HG03196 (cell line): ENCODE results near the gene WNT5B.

Source experiments
- ATAC-seq: cut with Tn5 transposase; IDR thresholded peaks from one replicate; pipeline ENCODE4 v1.9.1; 2021; ENCODE audit not compliant: unreplicated experiment

Gene WNT5B

GRCh38 chr12:1629338-1630132, 504 bp downstream of the WNT5B start:
- ATAC-seq: no peak

GRCh38 chr12:1630133-1630826, 1.2 kb downstream of the WNT5B start:
- no peak for ATAC-seq

GRCh38 chr12:1630827-1631591, 2.0 kb downstream of the WNT5B start:
- no peak for ATAC-seq

GRCh38 chr12:1632702-1633101, 3.7 kb downstream of the WNT5B start:
- ATAC-seq: no peak

GRCh38 chr12:1633459-1633858, 4.4 kb downstream of the WNT5B start:
- ATAC-seq: no peak

GRCh38 chr12:1634149-1634548, 5.1 kb downstream of the WNT5B start:
- ATAC-seq: no peak

GRCh38 chr12:1634590-1635191, 5.7 kb downstream of the WNT5B start:
- no peak for ATAC-seq

GRCh38 chr12:1635301-1636095, 6.5 kb downstream of the WNT5B start:
- ATAC-seq: no peak

GRCh38 chr12:1638203-1638602, 9.2 kb downstream of the WNT5B start:
- no peak for ATAC-seq

- ATAC-seq: no peak
Measured at GRCh38 chr12:1639538-1639937, 10.5 kb downstream of the WNT5B start.

GRCh38 chr12:1640328-1641234, 11.6 kb downstream of the WNT5B start:
- ATAC-seq: no peak

GRCh38 chr12:1642513-1642912, 13.5 kb downstream of the WNT5B start:
- no peak for ATAC-seq

GRCh38 chr12:1643043-1643442, 14.0 kb downstream of the WNT5B start:
- ATAC-seq: no peak

GRCh38 chr12:1643905-1644533, 15.0 kb downstream of the WNT5B start:
- no peak for ATAC-seq

GRCh38 chr12:1644534-1645438, 15.8 kb downstream of the WNT5B start:
- no peak for ATAC-seq

- no peak for ATAC-seq
Measured at GRCh38 chr12:1645819-1646218, 16.8 kb downstream of the WNT5B start.

GRCh38 chr12:1646569-1647284, 17.7 kb downstream of the WNT5B start:
- no peak for ATAC-seq
